GM19467 (cell line): Measurements from ENCODE around the gene FRRS1L.
"Not testable (repeated sequence)": the region's sequence is repeated elsewhere in the genome, so short reads cannot be mapped to it uniquely, and the experiment has no call there.

Experiments
- ATAC-seq: cut with Tn5 transposase; IDR thresholded peaks from one replicate; pipeline ENCODE4 v1.9.1; 2021; ENCODE audit warnings: mild to moderate bottlenecking, moderate library complexity; ENCODE audit not compliant: unreplicated experiment

FRRS1L gene

DNA sequence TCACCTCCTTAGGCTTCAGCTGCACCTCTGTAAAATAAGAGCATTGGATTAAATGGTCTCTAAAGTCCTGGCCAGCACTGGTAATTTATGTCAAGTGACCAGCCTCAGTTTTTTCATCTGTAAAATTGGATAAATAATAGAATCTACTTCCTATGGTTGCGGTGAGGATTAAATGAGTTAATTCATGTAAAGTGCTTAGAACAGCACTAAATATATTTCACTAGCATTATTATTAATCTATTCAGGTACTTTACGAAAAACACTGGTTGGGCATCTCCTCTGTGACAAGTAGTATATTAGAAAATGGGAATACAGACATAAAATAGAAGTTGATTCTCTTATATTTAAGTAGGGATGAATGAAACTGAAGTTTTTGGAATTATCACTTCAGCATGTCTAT, 33.5 kb downstream of the FRRS1L start:
- ATAC-seq = no peak

DNA sequence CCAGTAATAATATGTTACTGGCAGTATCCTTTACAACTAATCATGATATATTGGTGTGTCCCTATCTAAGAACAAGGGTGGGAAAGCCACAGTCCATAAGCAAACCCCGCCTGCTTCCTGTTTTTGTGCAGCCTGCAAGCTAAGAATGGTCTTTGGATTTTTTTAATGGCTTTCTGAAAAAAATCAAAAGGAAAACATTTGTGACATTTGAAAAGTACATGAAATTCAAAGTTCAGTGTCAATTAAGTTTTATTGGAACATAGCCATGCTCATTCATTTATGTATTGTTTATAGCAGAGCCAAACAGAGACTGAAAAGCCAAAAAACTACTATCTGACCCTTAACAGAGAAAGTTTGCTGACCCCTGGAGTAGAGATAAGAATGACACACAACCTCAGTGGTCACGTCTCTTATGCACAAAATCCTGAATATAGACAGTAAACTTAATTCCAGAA, 34.5 kb downstream of the FRRS1L start:
- ATAC-seq = no peak

DNA sequence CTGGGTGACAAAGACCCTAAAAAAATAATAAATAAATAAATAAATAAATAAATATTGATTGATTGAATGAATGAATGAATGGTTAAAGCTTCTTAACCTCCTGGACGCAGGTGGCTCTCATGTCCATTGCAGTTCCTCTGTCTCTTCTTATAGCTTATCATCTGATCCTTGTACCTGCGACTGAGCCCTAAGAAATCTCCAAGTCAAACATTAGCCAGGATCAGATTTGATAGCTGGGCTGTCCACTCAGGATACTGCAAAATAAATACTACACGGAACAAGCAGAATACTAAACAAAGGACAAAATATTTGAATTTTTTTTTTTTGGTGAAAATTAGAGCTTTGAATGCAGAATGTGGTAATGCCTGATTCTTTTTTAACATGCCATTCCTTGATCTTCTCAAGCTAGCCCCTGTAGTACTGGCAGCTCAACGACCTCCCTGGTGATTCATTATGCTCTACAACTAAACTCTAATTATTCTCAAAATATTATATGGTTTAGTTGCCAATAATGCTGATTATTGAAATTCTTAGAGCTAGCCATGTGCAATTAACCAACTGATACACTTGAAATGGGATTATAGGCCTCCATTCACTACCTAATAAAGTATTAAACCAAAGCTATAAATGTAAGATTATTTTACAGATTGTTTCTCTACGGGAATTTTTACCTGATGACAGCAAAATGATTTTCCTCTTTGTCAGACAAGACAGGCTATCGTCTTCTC, 37.4 kb downstream of the FRRS1L start:
- ATAC-seq = no peak

DNA sequence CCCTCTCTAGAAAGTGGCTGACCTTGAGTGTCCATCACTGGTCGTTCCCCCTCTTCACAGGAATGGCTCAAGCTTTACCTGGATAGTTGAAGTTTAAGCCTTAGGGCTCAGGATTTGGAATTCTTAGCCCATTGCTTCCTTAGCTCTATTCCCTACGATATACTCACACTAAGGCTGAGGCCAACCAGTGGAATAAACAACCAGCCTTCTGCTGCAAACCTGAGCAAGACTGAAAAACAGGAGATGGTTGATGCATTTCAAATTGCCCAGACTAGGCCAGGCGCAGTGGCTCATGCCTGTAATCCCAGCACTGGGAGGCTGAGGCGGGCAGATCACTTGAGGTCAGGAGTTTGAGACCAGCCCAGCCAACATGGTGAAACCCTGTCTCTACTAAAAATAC, 40.4 kb downstream of the FRRS1L start:
- ATAC-seq = not testable (repeated sequence)

DNA sequence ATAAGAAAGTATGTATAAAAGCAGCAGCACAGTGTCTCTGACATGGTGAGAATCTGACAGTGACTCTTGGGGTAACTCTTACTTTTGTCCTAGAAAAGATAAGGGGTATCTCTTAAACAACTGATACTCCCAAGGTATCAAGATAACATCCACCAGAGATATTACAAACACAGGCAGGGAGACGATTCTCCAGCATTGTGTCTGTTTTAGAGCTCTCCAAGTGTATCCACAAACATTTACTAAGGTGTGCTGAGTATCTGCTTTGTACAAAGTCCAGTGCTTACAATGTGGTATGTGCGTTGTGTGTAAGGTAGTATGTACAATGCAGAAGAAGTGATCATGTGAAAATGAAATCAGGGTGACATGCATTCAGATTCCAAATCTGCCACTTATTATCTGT, 42.9 kb downstream of the FRRS1L start:
- no peak for ATAC-seq

DNA sequence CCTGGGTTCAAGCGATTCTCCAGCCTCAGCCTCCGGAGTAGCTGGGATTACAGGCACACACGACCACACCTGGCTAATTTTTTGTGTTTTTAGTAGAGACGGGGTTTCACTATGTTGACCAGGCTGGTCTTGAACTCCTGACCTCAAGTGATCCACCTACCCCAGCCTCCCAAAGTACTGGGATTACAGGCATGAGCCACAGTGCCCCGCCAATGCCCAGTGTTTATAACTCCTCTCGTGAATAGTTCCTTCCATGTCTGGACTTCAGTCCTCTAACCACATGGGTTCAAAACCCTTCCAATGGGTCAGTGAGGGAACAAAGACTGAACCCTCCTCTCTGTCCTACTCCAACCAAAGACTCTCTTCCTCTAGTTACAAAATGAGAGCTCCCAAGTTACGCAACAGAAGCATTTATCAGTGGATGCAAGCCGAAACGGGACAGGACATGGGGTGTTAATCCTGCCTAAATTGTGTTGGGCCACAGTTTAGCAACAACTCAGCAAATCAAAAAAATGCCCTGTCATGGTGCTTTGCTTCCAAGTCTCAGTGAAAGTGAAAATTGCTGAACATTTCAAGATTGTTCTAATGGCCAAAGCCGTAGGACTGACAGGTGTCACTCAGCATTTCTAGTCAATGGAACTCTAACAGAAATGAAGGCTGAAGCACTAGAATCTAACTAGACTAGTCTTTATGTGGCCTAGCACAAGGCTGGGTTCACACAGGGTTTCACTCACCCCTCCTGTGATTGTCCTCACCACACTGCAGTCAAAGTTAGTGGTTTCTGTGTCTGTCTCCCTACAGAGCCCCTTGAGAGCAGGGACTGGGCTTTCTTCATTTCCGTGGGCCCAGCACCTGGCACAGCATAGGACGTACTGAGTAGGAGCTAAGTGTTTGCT, 44.1 kb downstream of the FRRS1L start:
- ATAC-seq = no peak

DNA sequence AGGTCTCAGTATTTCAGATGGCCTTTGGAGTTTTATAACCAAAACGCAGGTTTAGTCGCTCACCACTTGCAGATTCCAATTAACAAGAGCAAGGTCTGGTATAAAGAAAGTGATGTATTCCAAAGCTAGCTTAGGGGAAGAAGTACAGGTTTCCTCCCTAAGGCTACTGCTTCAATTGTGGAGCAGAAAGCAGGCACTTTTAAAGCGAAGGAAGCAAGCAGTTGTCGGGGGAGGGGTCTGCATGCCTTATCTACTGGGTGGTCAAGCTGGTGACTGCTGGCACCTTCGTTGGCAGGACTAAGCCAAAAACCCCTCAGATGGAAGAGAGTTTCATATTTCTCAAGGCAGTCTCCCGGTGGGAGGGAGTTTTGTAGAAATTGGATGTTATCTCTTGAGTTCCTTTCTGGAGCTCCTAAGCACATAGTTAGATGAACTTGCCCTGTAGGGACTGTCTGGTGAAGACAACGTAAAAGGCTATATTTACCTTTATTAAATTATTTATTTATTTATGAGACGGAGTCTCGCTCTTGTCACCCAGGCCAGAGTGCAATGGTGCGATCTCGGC, 45.7 kb downstream of the FRRS1L start:
- no peak for ATAC-seq

DNA sequence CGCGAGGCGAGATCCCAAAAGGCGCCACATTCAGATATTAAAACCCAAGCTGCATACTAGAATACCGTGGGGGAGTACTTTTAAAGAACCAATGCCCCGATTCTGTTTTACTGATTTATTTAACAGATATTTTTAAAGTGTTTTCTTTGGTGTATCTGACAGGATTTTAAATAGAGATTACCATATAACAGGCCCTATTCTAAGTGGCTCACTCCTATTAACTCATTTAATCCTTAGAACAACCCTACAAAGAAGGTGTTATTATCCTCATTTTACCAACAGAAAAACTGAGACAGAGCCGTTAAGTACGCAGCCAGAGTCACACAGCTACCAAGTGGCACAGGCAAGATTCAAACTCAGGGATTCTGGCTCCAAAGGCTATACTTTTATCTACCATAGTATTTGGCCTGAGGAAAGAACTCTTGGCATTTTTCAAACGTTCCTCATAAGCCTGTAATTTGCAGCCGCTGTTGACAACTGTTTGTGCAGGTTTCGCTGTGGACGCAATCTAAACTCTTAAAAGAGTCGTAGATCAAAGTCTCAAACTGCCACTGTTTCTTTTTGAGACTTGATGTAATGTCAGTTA, 46.8 kb downstream of the FRRS1L start:
- no peak for ATAC-seq

DNA sequence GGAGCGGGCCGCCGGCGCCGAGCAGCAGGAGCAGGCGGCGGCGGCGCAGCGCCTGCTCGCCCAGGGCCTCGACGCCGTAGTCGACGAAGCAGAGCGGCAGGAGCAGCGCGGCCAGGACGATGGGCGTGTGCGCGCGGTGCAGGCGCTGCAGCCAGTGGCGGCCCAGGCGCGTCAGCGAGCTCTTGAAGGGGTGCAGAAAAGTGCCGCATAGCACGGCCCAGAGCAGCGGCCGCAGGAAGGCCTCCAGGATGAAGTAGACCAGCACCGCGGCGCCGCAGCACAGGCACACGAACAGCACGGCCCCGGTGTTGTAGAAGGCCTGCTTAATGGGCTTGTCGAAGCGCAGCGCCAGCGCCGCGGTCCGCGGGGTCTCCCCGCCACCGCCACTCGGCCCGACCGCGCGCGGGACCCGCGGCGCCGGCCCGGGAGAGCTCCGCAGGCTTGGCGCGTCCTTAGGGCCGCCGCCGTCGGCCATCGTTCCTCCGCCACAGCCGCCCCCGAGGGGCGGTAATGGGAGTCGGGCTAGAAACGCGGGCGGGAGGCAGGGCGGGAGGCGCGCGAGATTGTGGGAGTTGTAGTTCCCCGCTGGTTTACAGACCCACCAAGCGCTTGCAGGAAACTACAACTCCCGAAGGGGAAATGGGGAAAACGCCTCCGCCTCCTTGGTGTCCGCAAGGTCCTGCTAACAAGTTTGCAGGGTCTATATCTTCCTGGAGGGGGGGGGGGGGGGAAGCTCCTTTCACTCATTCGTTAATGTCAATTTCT, 47.4 kb downstream of the FRRS1L start, which contains the start of gene TMEM245:
TSS of gene TMEM245 (minus strand) at position 509 of the 765 bp plus-strand sequence. CDS start at position 475, 34 bp downstream.
- ATAC-seq = peak; percentile 91

DNA sequence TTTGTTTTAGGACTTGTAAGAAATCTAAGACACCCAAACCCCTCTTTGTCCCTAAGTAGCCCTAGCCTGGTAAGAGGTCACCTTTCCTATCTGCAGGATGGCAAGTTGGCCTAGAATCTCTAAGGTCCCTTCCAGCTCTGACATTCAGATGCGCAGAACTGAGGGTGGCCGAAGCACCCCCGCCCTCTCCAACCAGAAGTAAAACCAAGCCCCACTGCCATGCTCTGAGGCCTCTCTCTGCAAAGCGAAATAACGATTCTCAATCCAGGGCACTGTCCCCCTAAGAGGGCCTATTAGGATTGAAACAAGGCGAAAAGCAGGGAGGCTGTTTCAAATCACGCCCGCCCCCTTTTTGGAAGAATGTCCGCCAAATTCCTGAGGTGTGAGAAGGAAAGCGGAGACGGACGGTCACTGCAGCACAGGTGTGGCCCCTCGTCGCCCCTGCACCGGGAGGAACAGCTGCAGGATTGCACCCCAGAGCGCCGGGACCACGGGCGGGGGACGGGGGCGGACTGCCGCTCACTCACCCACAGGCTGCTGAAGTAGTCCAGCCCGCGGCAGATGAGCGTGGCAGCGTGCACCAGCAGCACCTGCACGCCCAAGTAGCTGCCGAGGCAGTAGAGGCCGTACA, 48.1 kb downstream of the FRRS1L start:
- no peak for ATAC-seq

DNA sequence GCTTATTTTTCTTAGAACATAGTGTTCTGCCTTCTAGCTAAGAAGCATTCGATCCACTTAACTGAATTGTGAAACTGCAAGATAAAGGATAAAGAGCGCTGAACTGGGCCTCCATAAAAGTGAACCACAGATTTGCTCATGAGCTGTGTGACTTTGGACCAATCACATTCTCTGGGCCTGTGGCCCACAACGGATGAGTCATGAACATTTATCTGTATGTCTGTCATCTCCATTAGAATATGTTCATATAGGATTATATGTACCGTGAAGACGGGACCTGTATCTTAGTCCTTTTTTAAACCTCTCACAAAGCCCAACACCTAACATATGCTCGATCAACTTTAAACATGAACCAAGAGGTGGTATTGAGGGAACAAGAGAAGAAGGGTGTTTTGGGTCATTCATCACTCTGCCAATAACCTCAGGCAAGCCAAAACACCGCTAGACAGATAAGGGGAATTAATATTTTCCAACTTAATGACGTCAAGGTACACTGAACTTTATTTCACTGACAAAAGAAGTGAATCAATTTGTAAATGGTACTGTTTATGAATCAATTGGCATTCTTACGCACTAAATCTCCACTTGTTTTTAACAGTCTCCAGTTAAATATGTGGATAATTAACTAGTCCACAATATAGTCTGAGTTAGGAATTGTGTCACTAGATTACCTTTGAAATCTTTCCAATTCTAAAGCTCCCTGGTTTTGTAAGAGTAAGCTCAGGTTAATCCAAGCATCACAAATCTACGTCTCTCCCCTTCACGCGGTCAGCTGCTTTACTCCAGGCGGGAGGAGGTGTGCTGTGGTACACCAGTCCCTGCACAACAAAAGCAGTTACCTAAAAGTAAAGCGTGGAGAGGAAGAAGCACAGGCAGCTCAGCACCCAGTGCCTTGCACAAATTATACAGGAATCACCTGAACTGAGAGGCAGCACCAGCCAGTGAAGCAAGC, 48.9 kb downstream of the FRRS1L start:
- ATAC-seq = no peak

DNA sequence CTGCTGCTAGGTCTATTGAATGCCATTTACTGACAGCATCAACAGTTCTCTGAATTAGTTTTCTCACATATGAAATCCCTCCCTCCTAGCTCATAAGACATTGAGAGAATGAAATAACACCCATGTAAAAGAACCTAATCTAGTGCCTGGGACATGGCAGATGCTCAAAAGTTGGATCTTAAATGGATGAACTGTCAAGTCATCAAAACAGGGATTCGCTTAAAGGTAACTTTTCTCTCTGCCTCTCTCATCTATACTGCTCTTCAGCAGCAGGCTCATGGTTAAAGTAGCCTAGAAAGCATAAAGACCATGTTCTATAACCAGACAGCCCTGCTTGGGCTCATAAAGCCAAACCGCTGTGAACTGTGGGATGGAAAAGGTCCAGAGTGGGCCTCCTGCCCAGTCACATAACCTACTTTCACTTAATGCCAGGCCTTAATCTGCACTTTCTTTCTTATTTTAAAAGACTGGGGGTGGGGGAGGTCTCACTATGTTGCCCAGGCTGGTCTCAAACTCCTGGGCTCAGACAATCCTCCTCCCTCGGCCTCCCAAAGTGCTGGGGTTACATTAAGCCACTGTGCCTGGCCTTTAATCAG, 51.0 kb downstream of the FRRS1L start:
- ATAC-seq = no peak

DNA sequence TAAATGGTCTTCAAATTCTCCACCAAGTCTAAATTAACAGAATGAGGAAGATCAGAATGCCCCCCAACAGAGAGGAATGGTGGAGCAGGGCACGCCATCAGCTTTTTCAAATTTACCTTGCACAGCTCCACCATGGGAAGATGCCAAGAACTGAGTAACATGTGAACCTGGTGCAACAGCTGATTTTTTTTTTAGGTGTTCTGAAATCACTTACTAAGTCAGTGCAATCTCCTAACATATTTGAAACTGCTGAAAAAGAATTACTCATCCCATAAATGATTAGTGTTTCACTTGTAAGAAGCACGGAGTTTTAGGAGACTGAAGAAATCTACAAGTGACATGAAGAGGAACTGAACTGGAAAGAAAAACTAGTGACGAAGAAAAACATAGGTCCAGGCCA, 52.4 kb downstream of the FRRS1L start:
- no peak for ATAC-seq

DNA sequence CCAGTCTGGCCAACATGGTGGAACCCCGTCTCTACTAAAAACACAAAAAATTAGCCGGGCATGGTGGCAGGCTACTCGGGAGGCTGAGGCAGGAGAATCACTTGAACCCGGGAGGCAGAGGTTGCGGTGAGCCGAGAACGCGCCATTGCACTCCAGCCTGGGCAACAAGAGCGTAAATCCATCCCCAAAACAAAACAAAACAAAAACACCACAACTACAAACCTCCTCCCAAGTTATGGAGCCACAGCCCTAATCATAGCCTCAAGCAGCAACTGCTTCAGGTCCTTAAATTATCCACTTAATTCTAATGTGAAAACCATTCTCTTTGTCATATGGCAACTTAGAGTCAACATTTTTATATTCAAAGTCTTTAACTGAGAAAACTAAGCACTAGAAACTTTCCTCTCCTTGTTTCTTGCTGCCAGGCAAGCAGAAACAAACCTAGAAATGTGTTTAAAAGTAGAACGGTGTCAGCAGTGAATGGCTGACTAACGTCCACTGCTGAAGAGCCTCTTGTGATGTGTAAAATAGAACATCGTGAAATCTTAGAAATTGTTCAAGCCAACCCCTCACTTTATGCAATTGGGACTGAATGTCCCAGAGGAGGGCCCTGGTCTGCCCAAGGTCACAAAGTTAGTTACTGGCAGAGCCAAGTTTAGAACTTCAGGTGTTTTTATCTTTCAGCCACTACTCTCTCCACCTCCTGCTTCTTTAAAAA, 53.0 kb downstream of the FRRS1L start:
- no peak for ATAC-seq

DNA sequence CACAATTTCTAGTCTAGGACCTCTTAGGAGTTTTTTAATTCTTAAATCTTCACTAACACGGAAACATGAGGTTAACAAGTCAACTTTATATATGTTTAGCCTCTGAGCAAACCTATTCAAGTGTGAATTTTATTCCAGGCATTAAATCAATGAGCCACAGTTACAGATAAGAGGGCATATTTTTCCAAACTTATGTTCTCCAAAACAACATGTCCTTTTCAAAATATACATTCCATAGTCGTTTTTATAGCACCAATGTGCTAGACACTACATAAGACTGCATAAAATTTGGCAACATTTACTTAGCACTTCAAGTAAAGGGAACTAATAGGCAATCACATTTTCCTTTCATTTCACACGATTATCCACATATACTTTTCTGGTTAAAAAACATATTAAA, 53.8 kb downstream of the FRRS1L start:
- ATAC-seq = no peak

DNA sequence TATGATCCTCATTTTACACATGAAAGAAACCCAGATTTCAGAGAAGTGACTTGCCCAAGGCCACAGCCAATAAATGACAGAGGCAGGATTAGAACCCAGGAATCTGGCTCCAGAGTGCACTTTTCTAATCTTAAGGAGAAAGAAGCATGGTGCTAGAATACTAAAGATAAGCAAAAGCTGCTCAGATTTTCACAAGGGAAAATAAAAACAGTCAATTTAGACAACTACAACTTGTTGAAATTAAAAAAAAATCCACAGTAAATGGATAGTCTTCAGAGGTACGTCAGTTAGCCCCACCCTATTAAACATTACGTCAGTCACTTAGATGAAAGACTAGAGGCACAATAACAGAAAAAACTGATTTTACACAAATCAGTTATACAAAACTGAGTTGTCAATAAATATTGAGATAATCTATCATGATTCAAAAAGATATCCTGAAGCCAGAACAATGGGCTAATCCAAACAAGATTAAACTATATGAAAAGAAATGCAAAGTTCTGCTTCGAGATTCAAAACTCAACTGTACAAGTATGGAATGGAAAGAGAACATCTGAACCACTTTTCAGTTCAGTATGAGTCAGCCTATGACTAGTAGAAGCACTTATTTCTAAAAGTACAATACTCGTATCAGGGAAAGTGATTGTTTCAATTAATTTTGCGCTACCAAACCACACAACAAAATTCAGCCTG, 56.6 kb downstream of the FRRS1L start:
- ATAC-seq = no peak

DNA sequence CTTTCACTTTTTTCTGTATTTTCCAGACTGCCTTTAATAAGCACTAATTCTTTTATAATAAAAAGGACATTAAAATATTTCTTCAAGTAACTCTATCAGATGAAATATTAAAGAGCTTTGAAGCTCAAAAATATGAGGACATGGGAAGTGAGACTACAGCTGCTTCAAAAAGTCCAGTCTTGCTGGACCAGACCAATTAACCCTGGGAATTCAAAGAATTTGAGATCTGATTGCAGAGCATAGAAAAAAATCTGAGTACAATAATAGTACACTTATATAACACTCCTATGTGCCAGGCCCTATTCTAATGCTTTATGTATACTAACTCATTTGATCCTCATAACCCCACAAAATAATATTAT, 57.1 kb downstream of the FRRS1L start:
- ATAC-seq = no peak
